ENCODE results near the gene EOGT.

Gene EOGT

DNA sequence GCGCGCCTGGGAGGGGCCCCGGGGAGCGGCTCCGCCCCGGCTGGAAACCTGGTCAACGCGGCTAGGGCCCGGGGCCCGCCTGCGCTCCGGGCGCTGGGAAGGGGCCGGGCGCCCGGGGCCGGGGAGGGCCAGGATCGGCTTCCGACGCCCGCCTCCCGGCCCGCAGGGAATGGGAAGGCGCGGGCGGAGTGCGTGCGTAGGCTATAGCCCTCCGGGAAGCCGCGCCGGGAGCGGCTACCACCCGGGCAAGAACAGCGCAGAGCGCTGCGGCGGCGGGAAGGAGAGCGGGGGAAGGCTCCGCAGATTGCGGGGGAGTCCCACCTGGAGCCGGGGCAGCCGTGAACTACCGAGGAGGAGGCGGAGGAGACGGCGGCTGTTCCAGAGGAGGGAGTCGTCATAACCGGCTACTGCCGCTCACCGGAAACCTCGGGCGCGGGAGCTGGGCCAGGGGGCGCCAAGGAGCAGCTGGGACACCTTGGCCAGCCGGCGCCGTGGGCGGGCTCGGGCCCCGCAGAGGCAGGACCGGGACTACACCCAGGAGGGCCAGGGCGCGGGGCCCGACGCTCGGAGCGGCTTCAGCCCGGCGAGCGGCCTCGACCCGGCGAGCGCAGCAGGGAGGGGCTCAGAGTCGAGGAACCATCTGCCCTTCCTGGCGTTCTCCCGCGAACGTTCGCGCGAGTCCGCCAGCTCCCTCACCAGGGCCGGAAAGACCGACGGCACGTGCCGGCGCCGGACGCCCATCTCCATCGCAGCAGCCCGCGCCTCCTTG, at the start of gene EOGT:
Gene EOGT, minus strand, starts transcription at position 432 of the 769 bp plus-strand sequence. CDS start 3,838 bp downstream, outside the sequence.
- peak; percentile 42 to 72 for DNase-seq (ENCODE audit: extremely low read depth in 1 of 2, low read depth in 1 of 2)

DNA sequence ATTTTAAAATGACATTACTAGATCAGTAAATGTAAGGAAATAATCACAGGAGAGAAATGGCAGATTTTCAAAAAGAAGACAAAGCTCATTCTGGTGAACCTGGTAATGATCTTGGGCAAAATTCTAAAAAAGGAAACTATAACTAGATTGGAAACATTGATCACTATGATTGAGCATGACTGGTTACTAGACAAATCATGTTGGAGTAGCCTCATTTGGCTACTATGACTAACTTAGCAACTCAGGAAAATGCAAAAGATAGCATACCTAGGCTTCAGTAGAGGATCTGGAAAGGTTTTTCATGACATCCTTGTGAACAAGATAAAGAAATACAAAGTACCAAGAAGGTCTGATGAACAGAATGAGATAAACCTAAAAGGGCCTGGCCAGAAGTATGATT, 46.2 kb upstream of the EOGT start:
- no peak for DNase-seq (ENCODE audit: extremely low read depth in 1 of 2, low read depth in 1 of 2)

DNA sequence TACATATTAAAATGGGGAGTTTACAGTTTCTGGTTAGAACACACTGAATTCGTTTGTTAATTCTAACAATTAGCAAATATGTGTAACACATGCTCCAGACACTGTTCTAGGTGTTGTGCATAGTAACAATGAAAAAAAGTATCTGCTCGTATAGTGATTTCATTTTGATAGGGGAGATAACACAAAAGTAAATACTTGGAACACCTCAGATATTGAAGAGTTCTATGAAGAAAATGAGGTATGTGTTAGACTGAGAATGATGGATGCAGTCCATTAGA, 45.4 kb upstream of the EOGT start:
- DNase-seq (ENCODE audit: extremely low read depth in 1 of 2, low read depth in 1 of 2): no peak

DNA sequence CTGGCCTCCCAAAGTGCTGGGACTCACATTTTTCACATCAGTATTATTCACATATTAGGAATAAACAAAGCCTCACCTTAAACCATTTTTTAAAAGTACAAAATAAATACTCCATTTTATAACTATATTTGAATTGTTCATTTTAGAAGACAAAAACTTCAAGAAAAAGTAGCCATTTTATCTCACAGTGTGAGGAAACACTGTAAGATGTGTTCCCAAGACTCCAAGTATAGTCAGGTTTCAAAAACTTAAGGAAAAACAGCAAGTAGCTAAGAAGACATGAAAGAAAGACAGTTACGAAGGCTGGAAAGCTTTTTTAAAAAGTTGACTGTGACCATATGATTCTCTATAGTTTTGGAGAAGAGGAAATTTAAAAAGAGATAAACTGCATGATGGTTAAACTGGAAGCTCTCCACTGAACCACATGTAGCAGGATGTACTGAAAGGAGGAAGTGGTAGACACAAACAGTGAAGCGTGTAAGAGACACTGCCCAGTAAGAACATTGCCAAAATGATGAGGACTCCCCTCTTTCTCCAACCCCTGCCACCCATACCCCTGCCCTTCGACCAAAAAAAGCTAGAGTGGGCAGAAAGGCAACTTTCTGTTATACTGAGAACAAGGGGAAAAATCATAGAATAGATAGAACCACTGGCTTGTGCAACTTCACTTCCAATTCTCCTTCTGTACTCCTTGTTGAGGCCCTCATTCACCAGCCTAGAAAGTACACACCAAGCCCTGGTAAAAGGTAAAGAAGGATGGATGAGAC, 44.9 kb upstream of the EOGT start:
- no peak for DNase-seq (ENCODE audit: extremely low read depth in 1 of 2, low read depth in 1 of 2)

DNA sequence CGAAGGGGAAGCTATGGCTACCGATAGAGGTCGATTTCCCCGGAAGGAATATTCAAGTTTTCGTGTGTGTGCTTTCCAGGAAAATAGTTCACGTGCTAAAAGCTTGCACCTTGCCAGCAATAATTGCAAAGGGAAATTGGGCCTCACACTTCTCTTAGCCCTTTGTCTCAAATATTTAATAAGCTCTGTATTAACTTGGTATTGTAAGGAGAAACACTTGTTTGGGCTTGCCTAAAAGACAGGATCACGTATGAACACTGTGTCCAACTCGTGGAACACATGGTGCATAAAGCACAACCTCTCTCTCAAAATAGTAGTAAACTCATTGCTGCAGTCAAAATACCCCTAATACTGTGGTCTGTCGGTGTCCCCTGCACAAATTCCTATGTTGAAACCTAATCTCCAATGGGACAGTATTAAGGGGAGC, 39.0 kb upstream of the EOGT start:
- no peak for DNase-seq (ENCODE audit: extremely low read depth in 1 of 2, low read depth in 1 of 2)

DNA sequence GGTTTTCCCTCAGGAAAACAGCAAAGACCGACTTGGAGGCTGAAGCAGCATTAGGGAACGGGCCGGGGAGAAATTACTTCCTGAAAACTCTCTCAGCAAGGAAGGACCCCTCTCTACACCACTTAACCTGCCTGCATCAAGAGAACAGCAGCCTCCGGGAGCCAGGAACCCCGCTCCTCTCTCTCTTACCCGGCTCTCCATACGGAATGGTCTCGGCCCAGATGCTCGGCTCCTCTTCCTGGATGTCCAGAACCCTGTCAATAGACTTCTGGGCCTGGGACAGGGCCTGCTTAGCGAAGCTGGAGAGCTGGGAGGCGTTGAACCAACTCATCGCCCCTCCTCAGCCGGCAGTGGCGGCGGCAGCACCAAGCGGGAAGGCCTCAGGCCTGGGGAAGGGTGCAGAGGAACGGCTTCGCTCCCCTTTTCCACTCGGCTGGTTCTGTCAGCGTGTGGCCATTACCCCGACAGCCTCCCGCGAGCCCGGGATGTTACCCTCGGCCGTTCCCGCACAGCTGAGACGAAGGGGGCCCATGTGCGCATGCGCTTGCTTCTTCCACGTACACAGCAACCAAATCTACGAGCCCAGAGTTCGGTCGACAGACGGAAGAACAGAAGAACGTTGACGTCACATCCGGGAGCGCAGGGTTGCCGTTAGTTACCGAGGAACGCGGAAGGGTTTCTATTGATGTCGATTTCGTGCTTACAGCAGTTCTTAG, 38.4 kb upstream of the EOGT start, which contains the start of gene TMF1:
Gene TMF1, minus strand, starts transcription at position 578 of the 716 bp plus-strand sequence. Its CDS starts 247 bp downstream, at position 331.
- peak; percentile 97 for DNase-seq (ENCODE audit: extremely low read depth in 1 of 2, low read depth in 1 of 2)

DNA sequence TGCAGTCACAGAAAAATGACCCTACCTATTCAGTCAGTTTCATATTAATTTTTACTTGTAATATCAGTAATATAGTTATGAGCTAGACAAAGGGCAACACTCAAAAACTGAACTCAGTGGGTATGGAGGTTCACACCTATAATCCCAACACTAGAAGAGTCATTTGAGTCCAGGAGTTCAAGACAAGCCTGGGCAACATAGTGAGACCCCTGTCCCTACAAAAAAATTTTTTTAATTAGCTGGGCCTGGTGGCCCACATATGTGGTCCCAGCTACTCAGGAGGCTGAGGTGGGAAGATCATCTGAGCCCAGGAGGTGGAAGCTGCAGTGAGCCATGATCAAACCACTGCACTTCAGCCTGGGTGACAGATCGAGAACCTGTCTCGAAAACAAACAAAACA, 35.5 kb upstream of the EOGT start:
- DNase-seq (ENCODE audit: extremely low read depth in 1 of 2, low read depth in 1 of 2): no peak

DNA sequence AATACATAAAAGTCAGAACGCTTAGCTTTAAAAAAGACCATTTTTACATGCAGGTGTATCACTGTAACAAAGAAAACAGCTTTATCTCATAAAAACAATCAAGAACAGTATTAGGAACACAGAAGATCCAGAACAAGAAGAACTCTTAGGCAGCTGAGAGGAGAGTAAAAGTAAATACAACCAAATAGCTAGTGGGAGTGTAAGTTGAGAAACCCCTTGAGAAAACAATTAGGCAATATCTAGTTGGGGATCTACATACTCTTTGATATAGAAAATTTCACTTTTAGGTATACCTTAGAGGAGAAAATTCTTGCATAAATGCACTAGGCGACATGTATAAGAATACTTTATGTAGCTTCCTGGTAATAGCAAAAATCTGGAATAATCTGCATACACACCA, 31.1 kb upstream of the EOGT start:
- DNase-seq (ENCODE audit: extremely low read depth in 1 of 2, low read depth in 1 of 2): no peak

DNA sequence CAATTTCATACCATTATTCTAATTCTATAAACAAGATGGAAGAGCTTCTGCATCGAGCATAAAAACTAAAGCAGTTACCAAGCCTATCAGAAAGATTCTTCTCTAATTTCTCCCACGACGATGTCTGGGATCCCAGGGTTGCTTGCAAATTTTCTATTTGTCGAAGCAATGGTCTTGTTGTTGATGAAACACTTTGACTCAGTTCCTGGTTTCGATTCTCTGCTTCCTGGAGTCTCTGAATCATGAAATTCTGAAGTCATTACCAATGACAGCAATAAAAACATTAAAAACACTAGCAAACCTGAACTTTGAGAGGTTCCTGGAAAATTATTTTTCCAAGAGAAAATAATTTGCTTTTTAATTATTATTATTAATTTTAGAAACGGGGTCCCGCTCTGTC, 20.0 kb upstream of the EOGT start:
- DNase-seq (ENCODE audit: extremely low read depth in 1 of 2, low read depth in 1 of 2): no peak

DNA sequence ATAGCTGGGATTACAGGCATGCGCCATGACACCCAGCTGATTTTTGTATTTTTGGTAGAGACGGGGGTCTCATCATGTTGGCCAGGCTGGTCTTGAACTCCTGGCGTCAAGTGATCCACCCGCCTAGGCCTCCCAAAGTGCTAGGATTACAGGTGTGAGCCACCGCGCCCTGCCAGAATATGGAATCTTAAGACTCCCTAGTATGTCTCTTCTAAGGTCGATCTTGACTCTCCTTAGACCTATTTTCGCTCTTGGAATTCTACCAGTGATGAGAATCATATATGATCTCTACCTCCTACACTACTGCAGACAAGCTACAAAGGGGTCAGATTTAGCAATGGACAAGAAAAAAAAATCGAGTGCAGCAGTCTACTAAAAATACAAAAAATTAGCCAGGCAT, 19.3 kb upstream of the EOGT start:
- DNase-seq (ENCODE audit: extremely low read depth in 1 of 2, low read depth in 1 of 2): no peak

DNA sequence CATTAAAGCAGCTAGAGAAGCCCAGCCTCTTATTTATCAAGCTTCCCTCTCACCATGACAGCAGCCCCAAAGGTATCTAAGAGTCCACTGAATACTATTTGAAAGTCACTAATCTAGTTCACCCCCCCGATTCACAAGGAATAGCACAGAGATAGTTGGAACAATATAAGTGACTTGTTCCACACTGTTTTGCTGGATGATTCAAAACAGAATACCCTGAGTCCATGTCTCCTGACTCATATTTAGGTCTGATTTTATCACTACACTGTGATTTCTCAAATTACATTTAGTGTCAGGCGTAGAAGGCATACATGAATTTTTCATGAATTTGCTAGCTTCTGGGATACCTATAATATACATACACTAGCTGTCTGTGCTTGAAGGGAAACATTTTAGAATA, 18.7 kb upstream of the EOGT start:
- no peak for DNase-seq (ENCODE audit: extremely low read depth in 1 of 2, low read depth in 1 of 2)

DNA sequence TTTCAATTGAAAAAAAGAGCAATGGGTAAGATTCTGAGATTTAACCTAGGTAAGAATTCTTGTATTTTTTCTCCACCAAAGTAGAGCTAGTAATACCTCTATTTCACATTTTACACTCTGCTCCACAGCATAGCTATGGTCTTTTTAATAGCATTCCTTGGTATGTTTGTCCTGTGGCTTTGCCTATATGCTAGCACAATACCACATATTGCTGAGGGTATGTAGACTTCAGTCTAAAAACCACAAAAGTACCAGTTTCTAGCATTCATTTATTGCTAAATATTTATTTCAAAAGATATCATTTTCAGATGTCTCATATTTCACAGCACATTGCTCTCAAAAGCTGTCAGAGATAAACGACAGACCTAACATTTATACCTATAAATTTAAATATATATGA, 18.2 kb upstream of the EOGT start:
- DNase-seq (ENCODE audit: extremely low read depth in 1 of 2, low read depth in 1 of 2): no peak

DNA sequence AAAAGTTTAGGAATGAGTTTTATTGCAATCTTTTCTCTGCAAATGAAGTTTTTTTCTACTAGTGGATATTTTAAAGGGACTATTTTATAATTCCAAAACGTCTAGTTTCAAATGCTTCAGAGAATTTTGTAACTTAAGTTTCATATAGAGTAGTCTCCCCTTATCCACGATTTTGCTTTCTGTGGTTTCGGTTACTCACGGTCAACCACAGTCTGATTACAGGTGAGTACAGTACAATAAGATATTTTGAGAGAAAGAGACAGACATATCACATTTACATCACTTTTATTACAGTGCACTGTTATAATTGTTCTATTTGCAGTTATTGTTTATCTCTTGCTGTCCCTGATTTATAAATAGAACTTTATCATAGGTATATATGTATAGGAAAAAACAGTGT, 7.4 kb upstream of the EOGT start:
- DNase-seq (ENCODE audit: extremely low read depth in 1 of 2, low read depth in 1 of 2): no peak

DNA sequence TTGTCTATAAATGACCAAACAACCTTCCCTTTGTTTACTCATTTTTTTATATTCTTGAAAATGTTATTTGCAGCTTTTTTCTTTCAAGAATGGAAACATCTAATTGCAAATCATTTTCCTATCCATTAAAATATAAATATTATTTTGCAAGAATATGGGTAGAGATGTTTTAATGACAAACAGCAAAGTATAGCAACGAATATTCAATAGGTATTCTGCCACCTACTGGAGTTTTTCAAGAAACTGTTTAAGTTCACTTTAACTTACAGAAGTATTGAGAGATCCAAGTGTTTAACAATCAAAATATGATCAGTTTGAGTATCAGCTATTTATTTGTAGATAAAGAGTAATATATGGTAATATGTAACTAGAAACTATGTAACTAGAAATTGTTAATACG, 6.9 kb upstream of the EOGT start:
- no peak for DNase-seq (ENCODE audit: extremely low read depth in 1 of 2, low read depth in 1 of 2)

DNA sequence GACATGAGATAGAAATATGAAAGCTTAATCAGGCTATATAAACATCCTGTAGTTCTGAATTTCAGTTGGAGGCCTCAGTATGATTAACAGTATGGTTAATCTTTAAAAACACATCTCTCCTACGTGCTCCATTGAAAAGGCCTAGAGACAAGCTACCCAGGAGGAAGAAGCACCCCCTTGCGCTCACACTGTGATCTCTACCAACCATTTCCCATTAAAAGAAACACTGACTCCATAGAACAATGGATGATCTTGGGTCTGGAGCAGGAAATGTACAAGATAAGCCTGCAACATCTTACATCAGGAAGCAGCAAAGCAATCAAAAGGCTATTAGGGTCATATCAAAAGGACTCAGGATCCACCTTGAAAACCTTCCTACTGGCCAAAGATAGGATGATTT, 3.4 kb upstream of the EOGT start:
- no peak for DNase-seq (ENCODE audit: extremely low read depth in 1 of 2, low read depth in 1 of 2)

DNA sequence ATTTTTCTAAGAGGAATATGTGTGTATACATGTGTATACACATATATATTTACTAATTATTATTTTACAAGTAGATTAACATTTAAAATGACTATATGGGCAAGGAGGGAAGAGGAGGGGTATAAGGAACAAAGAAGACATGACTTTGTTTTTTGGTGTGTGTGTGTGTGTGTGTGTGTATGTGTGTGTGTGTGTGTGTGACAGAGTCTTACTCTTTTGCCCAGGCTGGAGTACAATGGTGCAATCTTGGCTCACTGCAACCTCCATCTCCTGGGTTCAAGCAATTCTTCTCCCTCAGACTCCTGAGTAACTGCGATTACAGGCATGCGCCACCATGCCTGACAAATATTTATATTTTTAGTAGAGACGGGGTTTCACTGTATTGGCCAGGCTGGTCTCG, 2.6 kb upstream of the EOGT start:
- DNase-seq (ENCODE audit: extremely low read depth in 1 of 2, low read depth in 1 of 2): no peak

DNA sequence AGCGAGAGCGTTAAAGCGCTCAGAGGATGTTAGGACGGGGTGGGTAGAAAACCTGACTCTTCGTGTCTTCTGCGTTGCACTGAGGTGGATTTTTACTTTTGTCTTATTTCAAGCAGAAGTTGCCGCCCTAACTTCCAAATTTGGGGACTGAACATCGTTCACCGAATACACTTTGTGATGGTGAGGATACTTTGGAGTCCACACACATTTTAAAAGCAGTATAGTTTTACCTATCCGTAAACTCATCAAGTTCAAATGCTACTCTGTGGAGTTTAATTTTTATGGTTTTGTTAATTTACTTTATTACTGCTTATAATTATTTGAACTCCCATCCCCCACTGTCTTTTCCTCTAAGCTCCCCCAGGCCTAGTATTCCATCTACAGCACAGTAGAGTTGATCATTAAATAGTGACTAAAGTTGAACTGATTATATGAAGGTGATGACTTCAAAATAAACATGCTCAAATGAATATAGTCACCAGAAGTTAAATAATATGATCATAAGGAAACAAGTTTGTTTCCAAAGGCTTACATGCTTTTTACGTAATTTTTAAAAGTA, 617 bp upstream of the EOGT start:
- DNase-seq (ENCODE audit: extremely low read depth in 1 of 2, low read depth in 1 of 2): no peak

DNA sequence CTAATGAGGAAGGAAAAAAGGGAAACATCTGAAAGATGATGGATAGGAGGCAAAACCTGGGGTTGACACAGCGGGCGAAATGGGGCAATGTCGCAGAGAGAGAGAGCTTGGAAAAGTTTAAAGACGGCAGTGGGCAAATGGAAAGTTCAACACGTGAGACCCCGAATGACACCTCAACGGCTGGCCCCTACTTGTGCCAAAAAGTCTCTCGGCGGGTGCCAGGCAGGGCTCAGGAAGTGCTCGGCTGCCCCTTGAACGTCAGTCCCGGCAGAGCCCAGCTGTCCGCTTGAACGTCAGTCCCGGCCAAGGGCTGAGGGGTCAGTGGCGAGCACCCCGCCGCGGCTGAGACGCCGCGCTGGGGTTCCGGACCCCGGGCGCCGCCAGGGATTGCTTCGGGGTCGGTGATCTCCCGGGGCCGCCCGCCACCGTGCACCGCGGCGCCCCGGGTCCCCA, 658 bp downstream of the EOGT start:
- DNase-seq (ENCODE audit: extremely low read depth in 1 of 2, low read depth in 1 of 2): peak in 1 of 2 donors; percentile 2

DNA sequence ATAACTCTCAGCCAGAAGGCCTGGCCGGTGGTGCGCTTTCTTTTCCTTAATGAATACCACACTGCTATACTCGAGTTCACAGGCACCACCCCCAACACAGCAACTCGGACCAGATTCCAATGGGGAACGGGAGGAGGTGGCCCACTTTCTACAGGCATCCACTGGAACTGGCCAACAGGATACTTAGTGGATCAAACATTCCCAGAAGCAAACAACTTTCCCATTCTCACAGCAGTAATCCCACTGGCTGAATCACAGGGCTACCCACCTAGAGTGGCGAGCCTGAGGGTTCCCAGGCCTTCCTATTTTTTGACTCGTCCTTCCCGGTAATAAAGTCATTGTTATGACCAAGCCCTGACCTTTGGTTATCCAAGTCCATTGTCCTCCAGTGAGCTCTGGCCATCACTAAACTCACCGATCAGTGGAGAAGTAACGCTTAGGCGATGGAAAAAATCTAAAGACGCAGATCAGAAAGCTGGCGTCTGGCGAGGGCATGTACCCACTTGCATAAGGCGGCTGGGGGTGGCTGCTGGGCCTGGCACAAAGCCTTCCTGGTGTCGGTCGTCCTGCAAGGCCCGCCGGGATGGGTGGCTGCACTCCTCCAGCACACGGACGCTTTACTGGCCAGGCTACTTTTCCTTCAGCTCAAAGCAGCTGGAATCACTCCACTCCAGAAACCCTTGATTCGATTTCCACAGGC, 1.2 kb downstream of the EOGT start:
- DNase-seq (ENCODE audit: extremely low read depth in 1 of 2, low read depth in 1 of 2): no peak

DNA sequence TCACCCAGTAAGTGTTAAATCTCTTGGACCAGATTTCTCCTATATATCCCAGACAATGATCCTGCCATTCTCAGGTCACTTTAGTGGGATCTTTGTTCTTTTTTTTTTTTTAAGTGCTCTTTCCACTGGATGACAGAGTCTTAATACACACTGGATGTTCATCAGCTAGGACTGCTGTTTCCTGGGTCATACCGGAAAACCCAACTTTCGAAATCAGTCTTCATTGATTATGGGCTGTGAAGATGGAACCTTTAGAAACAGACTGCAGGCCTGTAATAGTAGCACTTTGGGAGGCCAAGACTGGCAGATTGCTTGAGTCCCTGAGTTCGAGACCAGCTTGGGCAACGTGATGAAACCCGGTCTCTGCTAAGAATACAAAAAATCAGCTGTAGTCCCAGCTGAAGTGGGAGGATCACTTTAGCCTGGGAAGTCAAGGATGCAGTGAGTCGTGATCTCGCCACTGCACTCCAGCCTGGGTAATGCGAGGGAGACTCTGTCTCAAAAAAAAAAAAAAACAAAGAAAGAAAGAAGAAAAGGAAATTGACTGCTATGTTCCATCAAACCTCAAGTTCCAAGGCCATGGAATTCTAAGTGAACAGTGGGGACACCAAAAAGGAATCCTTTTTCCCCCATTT, 2.3 kb downstream of the EOGT start:
- no peak for DNase-seq (ENCODE audit: extremely low read depth in 1 of 2, low read depth in 1 of 2)

All from activated CD8-positive, alpha-beta memory T cell treated with anti-CD3 and anti-CD28 coated beads for 1 hour (primary cell).